AG04449 (cell line): ENCODE data around the gene UTP4.

Experiments used
- CTCF ChIA-PET: fragments of 350-600 bp; formaldehyde crosslinking; extraction: SDS; loops from one replicate; lab custom pipeline; 2021; ENCODE audit warnings: antibody characterized with exemption; lab: Yijun Ruan, JAX
- POLR2A ChIA-PET: fragments of 400-600, 350-600 bp; formaldehyde crosslinking; extraction: SDS; loops from one replicate; lab custom pipeline; 2020; ENCODE audit warnings: antibody characterized with exemption, inconsistent platforms; lab: Yijun Ruan, JAX
- DNase-seq: peaks from one replicate; pipeline ENCODE4 v3.0.0-alpha.2; 2010; ENCODE audit warnings: low read depth, low spot score
- H3K4me3 ChIP-seq: 2 replicates; pipeline ENCODE4 v1.5.1; 2011; ENCODE audit warnings: low read depth, mild to moderate bottlenecking, control low read depth, low read length
- TF ChIP-seq, protein P1 (sequence below): IDR thresholded peaks from one replicate; pipeline ENCODE4 v1.5.1; 2011; ENCODE audit warnings: mild to moderate bottlenecking, moderate library complexity, low read length, control low read depth, inconsistent platforms; ENCODE audit not compliant: insufficient read depth; ENCODE audit errors: missing control alignments

The UTP4 gene

DNA sequence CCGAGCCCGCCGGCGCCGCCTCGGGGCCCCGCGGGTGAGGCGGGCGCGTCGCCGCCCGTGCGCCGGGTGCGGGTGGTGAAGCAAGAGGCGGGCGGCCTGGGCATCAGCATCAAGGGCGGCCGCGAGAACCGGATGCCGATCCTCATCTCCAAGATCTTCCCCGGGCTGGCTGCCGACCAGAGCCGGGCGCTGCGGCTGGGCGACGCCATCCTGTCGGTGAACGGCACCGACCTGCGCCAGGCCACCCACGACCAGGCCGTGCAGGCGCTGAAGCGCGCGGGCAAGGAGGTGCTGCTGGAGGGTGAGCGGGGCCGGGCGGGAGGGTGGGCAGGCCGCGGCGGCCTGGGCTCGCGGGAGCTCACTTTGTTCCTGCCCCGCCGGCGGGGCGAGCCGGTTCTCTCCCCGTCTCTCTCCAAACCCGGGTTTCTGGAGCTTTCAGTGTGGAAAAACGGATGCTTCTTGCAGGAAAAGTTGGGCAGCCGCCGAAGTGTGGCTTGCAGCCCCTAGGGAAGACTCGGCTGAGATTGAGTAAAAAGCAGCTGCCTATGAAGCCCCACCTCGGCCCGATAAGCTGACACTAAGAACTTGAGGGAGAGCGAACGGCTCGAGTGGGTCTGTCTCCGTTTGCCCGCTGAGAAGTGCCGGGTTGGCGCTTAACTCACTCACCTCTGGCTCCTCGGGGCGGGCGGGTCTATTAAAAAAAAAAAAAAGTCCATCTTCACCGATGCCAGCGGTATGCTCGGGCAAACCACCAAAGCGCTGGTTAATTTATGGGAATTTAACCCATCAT is 55.2 kb downstream of the UTP4 start:
- CTCF ChIA-PET, result interaction anchor here (0.8 to 3.2 kb wide), 6 partner anchors 38 to 285 kb away, joined by 3 to 25 read pairs (median 4); no protein-coding TSS in a partner anchor
- TF ChIP-seq, protein P1, sequence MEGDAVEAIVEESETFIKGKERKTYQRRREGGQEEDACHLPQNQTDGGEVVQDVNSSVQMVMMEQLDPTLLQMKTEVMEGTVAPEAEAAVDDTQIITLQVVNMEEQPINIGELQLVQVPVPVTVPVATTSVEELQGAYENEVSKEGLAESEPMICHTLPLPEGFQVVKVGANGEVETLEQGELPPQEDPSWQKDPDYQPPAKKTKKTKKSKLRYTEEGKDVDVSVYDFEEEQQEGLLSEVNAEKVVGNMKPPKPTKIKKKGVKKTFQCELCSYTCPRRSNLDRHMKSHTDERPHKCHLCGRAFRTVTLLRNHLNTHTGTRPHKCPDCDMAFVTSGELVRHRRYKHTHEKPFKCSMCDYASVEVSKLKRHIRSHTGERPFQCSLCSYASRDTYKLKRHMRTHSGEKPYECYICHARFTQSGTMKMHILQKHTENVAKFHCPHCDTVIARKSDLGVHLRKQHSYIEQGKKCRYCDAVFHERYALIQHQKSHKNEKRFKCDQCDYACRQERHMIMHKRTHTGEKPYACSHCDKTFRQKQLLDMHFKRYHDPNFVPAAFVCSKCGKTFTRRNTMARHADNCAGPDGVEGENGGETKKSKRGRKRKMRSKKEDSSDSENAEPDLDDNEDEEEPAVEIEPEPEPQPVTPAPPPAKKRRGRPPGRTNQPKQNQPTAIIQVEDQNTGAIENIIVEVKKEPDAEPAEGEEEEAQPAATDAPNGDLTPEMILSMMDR, result no peak
- DNase-seq, result no peak
- peak overlapping the region; percentile 76 for H3K4me3 ChIP-seq
- POLR2A ChIA-PET, result interaction anchor here (0.8 to 1.5 kb wide), 3 partner anchors 21 to 151 kb away, joined by 3 to 4 read pairs (median 4); partner anchors contain the start of genes COG8 and NIP7

DNA sequence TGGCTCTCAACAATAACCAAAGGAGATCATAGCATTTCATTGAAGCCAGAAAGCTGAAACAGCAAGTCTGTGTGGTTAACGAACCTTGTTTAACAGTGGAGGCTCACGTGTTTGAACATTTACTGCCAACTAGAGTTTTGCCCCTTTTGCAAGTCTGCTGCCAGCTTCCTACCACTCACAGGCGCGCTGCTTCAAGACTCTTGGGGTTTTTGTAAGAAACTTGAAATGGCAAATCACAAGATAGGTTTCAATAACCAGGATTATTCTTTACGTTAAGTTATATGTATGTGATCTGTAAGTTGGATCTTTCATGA is 55.7 kb downstream of the UTP4 start:
- CTCF ChIA-PET, result interaction anchor here (0.8 to 3.2 kb wide), 5 partner anchors 28 to 285 kb away, joined by 3 to 25 read pairs (median 4); no protein-coding TSS in a partner anchor
- DNase-seq, result no peak

DNA sequence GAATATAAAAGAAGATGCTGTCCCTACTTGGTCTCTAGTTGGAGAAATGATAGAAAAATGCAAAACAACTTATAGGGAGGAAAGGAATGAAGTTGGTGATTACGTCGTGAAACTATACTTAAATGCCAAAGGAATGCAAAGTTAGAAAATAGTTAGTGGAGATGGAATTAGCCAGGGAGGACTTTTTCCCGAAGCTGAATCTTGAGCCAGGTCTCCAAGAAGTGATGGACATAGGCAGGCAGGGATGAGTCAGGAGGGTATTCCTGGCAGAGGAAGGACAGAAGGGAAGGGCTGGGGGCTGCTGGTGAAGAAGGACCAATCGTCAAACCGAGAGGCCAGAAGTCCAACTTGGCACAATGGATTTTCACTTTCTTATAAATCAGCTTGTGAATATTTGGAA is 56.3 kb downstream of the UTP4 start:
- POLR2A ChIA-PET, result interaction anchor here (0.8 to 1.1 kb wide), 2 partner anchors 22 to 52 kb away, joined by 4 to 5 read pairs; no protein-coding TSS in a partner anchor
- DNase-seq, result no peak

More for the DNA sequence above, 55.7 kb downstream of the UTP4 start:
- POLR2A ChIA-PET, result interaction anchor here (0.8 to 1.5 kb wide), 3 partner anchors 22 to 52 kb away, joined by 4 to 5 read pairs (median 4); no protein-coding TSS in a partner anchor
- TF ChIP-seq, protein P1, result no peak
- H3K4me3 ChIP-seq, result peak overlapping the region; percentile 76

DNA sequence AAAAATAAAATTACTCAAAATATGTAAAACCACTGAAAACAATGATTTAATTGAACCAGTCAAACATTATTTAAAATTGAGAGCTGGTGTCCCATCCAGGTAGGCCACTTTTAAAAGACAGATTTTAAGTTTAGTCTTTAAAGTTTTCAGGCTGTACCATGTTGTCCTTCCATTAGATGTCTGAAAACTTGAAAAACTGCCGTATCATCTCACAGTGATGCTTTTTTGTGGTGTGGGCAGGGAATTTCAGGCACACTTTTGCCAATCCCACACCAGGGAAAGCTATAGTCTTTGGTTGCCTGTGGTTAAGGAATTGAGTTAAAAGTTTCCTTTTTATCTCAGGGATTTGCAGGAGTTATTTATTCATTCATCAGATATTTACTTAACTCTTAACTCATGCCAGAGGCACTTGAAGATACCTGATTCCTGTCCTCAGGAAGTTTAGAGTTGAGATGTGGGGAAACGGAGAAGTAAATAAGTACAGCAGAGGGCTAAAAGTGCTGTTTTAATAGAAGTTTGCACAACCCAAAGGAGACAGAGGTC is 57.7 kb downstream of the UTP4 start:
- CTCF ChIA-PET, result interaction anchor here (1.5 kb wide), 1 partner anchor 22 kb away, joined by 4 read pairs; no protein-coding TSS in a partner anchor

More for the DNA sequence above, 56.3 kb downstream of the UTP4 start:
- H3K4me3 ChIP-seq, result peak overlapping the region; percentile 76
- CTCF ChIA-PET, result interaction anchor here (1.2 to 3.2 kb wide), 3 partner anchors 27 to 98 kb away, joined by 4 to 25 read pairs (median 7); no protein-coding TSS in a partner anchor
- TF ChIP-seq, protein P1, result no peak

DNA sequence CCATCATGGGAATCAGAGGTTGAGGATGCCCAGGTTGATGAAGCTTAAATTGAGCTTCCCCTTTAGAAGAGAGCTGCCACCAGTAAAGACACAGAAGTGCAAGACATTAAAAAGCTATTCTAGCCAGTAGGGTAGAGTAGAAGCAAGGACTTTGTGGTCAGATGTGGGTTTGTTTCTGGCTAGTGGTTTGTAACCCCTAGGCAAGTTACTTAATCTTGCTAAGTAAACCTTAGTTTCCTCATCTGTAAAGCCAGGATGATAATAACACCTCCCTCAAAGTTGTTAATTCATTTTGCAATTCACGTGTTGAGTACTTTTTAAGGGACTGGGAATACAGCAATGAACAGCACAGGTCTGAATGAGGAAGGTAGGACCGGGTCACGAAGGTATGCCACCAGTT is 58.1 kb downstream of the UTP4 start:
- ChIA-PET CTCF (interaction anchor here (1.5 kb wide), 1 partner anchor 21 kb away, joined by 4 read pairs; no protein-coding TSS in a partner anchor), POLR2A (no interaction called here)
- DNase-seq, result no peak
- TF ChIP-seq, protein P1, result no peak
- no peak overlapping the region for H3K4me3 ChIP-seq

More for the DNA sequence above, 57.7 kb downstream of the UTP4 start:
- TF ChIP-seq, protein P1, result no peak
- DNase-seq, result no peak
- POLR2A ChIA-PET, result no interaction called here
- peak overlapping the region; percentile 21 for H3K4me3 ChIP-seq
